ENCODE measurements around the gene TVP23B.
"Not testable (repeated sequence)": the region's sequence is repeated elsewhere in the genome, so short reads cannot be mapped to it uniquely, and the experiment has no call there.

TVP23B gene

DNA sequence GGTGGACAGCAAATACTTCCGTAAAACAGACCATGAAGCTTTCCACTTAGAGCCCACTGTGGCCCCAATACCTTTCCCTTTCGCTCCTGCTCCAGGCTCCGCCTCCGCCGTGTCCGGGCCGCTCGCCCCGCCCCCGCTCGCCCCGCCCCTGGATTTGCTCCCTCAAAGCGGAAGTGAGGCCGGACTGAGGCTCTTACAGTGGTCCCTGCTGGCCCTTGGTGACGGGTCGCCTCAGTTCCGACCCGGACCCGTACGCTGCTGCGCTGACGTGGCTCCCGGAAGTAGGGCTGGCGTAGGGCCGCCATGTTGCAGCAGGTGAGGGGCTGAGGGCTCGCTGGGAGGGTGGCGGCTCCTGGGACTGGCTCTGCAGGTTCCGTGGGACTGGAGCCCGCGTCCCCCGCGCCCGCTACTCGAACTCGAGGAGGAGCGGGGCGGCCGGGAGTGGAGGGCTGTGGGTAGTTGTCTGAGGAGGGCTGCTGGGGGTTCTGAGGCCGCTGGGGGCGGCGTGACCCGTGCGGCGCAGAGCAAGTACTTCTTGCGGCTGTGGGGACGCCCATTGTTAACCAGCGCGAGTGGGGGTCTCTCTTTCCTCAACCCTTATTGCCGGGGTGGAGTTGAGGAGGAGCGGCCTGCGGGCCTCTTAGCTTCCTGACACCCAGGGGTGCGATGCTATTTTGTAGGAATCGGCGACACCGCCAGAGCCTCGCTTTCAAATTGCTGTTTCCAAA lies at the start of gene TVP23B:
TVP23B (plus strand) TSS at position 193 of the 728 bp plus-strand sequence; CDS start at position 304, 111 bp downstream.
- DNase-seq = peak; percentile 89 to 98 (median 95)
- intact Hi-C loops (cut with DNase I) = not testable (repeated sequence)

DNA sequence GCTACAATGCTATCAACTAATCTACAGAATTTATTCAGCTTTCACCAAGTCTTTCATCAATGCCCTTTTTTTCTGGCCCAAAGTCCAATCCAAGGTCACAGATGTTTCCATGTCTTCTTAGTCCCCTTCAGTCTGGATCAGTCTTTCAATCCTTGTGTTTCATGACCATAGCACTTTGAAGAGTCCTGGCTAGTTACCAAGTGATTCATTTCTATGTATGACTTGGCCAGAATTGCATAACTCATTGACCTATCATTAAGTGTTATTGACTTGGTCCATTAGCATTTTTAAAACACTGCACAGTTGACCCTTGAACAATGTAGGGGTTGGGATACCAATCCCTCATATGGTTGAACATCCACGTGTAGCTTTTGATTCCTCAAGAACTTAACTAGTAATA lies 48.5 kb upstream of the TVP23B start:
- intact Hi-C loops (cut with DNase I); DNase-seq: not testable (repeated sequence)

DNA sequence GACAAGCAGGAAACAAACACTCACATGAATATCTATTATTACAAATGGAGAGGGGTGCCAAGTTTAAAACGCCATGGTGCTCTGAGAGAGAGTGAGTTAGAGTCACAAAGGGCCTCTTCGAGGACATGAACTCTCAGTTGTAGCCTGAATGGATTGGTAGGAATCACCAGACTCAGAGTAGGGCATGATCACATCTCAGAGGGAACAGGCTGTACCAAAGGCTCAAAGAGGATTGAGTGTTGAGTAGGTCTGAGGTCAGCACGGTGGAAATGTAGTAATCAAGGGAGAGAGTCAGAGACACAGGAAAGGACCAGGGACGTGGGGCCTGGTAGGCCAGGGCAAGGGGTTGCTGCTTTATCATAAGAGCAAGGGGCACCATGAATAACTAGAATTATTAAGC lies 47.6 kb upstream of the TVP23B start:
- intact Hi-C loops (cut with DNase I); DNase-seq: not testable (repeated sequence)

DNA sequence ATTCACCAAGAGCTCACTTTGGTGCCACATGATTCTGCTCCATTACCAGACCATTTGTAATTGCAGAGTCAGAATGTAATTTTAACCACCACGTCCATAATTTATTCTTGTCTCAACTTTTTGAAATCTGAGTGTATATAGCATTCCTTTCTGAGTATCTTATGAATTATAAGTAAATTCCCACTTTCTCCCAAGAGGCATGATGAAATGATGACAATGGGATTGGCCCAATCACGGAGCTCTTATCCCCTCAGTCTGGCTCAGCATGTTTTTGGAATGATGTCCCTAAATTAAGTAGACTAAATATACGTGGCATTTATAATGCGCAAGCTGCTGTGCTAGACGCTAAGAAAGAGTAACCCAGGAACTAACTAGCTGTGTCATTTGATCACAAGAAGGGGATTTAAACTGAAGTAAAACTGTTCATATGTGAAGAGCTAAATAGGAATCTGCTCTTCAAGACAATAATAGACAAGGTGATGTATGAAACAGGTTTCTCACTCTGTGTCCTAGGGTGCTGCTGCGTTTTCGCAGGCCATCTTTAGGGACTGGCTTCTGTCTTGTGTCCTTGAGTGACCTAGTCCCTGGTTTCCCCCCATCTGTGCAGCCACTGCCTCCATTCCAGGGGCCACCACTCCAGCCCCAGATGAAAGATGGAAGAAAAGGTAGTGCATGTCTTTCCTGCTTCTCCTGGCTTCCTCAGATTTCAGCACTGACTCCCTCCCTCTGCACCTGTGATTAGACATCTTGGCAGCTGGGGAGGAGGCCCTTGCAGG lies 41.2 kb upstream of the TVP23B start:
- intact Hi-C loops (cut with DNase I); DNase-seq: not testable (repeated sequence)

DNA sequence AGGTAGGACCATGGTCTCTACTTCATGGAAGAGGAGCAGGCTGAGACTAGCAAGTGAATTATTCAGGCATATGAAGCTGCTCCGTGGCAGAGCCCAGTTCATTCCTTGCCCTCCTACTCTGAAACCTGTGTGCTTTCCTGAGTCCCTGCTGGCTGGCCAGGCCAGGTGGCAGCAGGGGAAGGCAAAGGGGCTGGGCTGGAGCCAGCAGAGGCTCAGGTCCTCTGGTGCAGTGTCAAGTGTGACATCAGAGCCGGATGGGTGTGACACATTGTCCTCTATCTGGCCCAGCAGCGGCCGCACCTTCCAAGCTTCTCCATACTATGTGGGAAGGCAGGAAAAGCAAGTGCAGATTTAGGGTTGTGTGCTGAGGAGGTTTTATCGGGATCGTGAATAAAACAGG lies 39.8 kb upstream of the TVP23B start:
- intact Hi-C loops (cut with DNase I); DNase-seq: not testable (repeated sequence)

DNA sequence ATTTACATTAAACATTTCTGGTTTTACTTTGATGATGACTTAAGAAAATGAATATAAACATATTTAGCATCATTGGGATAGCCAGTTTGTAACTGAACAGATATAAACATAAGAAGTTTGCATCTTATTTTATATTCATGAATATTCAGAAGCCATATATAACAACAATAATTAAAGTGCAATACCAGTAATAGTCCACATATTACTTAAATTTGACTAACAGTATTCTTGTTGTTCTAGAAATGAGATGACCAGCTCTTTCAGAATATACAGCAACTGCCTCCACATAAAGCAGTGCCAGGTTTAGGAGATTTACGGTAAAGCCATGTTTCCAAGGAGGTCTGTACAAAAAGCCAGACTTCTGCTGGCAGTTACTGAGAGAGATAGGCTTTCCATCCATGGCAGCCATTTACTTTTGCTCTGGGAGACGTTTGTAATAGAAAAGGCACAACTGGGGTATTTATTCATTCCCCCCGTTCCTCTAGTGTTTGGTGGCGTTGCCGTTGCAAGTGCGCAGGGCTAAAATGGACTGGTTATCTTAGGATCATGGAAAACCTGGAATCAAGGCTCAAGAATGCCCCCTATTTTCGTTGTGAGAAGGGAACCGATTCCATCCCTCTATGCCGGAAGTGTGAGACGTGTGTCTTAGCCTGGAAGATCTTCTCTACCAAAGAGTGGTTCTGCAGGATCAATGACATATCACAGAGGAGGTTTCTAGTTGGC lies 37.1 kb upstream of the TVP23B start, which contains the start of gene FBXW10:
FBXW10 (plus strand) TSS at position 356 of the 723 bp plus-strand sequence; CDS start at position 547, 191 bp downstream.
- intact Hi-C loops (cut with DNase I) = not testable (repeated sequence)
- DNase-seq = peak in 8 of 42 donors; percentile 1 to 25 (median 6)

DNA sequence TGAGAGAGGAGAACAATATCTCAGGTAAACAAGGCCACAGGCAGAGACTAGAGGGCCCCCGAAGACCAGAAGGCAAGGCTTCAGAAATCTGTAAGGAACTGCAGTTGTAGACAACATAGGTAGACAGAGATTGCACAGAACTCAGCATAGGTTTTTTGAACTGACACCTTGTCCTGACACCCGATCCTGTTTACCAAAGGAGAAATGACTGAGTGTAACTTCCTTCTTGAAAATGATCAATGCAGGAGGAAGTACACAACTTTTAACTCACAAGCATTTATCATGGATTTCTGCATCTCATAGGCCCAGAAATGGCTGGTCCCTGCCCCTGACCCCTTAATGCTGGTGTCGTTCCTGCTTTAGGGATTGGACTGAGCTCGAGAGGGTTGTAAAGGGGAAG lies 36.3 kb upstream of the TVP23B start:
- intact Hi-C loops (cut with DNase I); DNase-seq: not testable (repeated sequence)

DNA sequence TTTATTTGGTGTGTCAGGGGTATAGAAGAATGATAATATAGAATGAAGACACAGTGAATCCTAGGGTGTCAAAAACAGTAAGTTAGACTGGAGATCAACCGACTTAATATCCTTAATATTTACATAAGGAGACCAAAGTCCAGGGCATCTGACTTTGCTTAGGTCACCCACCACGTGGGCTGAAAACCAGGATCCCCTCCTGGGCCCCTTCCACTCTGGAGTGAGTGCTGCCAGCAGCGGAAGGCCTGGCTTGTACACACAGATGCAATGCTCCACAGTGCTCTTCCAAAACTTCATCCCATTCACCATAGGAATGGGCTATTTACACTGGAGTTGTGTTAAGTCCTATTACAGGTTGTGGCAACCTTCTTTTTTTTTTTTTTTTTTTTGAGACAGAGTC lies 34.4 kb upstream of the TVP23B start:
- intact Hi-C loops (cut with DNase I); DNase-seq: not testable (repeated sequence)

DNA sequence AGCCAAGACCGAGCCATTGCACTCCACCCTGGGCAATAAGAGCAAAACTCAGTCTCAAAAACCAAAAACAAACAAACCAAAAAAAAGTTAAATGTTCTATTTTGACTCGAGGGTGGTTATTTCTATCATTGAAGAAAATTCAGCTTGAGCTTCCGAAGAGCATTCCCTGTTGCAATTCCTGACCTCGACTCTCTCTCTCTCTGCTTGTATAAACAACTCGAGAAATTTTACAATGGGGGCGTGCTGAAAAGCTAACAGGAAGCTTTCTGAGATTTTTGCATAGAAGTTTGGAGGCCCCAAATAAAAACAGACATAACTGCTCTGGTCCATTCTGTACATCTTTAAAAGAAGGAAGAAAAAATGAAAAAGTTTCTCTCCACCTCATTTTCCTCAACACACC lies 33.5 kb upstream of the TVP23B start:
- intact Hi-C loops (cut with DNase I); DNase-seq: not testable (repeated sequence)

DNA sequence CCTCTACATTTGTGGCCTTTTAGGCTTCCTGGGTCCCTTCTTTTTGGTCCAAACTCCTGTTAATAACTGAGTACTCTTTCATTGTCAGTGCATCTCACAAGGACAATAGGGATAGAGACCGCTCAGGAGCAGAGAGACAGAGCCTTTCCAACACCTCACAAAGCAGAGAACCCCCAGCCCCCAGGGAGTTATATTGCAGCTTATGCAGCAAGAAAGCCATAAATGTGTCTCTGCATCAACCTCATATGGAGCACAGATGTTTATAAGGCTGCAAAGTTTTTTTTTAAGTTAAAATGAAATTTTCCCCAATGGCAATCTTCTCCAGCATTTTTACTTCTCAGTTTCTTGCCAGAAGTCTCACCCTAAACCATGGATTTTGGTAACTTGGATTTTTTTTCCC lies 30.7 kb upstream of the TVP23B start:
- DNase-seq; intact Hi-C loops (cut with DNase I): not testable (repeated sequence)

DNA sequence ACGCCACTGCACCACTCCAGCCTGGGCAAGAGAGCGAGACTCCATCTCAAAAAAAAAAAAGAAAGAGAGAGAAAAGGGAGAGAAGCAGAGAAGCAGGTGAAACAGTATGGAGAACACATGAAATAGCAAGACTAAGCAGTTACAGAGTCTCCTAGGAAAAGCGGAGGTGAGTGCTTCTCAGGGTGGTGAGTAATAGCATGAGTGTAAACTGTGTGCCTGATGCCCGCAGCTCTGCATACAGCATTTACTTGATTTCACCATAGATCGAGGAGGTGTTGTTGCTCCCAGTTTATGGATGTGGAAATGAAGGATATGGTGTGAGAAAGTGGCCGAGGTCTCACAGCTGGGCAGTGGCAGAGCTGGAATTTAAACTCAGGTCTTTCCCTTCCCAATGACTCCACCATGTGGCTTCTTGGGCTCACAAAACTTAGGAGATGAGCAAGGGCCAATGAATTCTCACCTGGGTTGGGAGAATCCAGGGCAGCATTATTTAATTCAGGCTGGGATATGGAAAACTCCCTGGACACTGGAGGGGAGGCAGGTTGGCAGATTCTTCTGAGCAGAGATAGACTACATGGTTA lies 27.1 kb upstream of the TVP23B start:
- DNase-seq; intact Hi-C loops (cut with DNase I): not testable (repeated sequence)

DNA sequence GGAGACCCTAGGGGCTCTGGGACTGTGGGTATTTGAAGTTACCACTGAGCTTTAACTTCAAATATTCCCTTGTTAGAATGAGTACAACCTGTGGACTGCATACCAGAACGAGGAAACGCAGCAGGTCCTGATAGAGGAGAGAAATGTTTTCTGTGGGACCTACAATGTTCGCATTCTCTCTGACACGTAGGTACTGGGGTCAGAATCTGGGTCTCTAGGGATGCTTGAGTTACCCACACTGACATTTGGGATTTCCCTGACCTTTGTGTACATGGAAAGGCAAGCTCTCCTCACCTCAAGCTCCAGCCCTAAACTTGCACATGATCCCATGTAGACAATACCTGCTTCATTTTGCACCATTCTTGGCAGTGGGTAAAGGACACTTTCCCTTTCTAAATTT lies 25.0 kb upstream of the TVP23B start:
- DNase-seq; intact Hi-C loops (cut with DNase I): not testable (repeated sequence)

DNA sequence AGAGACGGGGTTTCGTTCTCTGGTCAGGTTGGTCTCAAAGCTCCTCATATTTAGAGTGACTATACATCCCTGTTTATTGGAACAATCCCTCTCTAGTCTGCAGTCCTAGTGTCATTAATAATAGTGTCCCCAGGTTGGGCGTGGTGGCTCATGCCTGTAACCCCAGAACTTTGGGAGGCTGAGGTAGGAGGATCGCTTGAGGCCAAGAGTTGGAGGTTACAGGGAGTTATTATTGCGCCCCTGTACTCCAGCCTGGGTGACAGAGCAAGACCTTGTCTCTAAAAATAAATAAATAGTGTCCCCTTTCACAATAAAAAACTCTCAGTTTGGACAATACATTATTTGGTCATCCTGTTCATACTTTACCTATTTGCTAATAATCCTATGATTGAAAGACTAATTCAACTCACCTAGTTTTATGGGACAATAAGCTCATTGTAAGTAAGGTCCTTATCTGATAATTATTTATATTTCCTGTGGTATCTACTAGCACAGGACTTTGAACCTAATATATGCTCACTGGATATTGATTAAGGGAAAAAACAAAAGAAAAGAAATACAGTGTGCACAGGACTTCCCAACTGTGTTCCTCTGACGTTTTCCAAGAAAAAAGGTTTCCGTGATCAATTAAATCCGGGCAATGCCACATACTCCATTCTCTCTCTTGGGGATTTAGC lies 23.5 kb upstream of the TVP23B start:
- DNase-seq; intact Hi-C loops (cut with DNase I): not testable (repeated sequence)

DNA sequence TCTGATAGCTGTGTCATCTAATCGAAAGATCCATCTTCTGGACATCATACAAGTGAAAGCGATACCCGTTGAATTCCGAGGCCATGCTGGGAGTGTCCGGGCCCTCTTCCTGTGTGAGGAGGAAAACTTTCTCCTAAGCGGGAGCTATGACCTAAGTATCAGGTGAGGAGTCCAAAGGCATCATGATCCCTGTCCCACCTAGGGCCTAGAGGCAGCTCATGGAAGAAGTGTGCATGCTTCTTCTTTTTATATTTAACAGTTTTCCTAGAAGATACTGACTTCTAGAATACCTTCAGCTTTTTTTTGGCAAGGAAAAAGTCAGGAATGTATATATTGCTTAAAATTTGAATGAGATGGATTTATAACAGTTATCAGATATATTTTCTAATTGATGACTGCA lies 22.6 kb upstream of the TVP23B start:
- DNase-seq; intact Hi-C loops (cut with DNase I): not testable (repeated sequence)

DNA sequence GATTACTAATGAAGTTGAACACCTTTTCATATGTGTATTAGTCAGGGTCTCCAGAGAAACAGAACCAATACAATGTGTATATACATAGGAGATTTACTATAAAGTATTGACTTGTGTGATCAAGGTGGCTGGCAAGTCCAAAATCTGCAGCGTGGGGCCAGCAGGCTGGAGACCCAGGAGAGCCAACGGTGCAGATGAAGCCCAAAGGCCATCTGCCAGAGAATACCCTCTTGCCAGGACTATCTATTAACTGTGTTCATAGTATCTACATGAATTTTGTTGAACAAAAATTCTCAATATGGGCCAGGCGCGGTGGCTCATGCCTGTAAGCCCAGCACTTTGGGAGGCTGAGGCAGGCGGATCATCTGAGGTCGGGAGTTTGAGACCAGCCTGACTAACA lies 20.8 kb upstream of the TVP23B start:
- intact Hi-C loops (cut with DNase I); DNase-seq: not testable (repeated sequence)

DNA sequence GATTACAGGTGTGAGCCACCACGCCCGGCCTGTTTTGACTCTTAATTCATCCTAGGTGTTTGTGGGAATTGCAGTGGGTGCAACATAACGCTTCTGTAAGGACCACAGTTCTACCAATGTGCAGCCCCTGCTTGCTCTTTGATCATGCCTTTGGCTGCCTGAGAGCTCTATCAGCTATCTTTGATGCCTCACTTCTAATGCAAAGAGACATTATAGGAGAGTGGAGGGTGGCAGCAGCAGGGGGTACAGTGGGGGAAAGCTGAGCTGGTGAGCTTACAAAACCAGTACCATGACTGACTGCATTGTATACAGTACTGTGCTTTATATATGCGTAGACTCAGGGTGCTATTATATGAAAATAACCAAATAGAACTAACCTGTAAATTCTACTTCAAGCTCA lies 10.4 kb upstream of the TVP23B start:
- DNase-seq; intact Hi-C loops (cut with DNase I): not testable (repeated sequence)

DNA sequence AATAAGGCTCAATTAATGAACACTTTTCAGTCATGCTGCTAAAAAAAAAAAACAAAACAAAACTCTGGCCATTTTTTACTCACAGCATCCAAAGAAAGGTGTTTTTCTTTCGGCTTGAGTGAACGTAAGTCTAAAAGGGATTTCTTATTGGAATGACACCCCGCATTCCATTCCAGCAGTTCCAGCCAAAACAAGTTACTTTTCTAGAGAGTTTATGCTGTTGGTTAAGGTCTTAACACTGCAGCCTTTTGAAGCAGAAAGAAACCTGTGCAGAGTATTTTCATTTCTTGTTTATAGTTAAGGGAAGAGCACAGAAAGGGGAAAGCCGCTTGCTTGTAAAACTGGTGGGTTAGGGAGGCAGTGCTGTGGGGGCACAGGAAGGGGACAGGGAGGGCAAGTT lies 9.9 kb upstream of the TVP23B start:
- DNase-seq; intact Hi-C loops (cut with DNase I): not testable (repeated sequence)

DNA sequence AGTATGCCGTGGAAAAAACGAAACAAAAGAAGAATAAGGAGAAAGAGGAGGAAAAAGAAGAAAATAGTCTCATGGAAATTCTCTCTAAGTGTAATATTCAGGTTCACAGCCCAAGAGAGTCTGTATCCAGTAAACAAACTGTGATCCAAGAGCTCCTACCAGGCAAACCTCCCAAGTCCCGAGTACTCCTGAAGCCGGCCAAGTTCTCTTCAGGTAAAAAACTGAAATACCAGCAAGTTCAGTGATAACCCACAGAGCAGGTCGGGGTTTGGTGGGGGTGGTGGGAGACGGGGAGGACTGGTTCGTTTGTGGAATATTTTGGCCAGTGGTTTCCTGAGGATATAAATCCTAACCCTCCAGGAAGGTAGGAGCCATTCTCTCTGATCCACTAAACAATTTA lies 8.5 kb upstream of the TVP23B start:
- DNase-seq = no peak
- intact Hi-C loops (cut with DNase I) = no loop called here

DNA sequence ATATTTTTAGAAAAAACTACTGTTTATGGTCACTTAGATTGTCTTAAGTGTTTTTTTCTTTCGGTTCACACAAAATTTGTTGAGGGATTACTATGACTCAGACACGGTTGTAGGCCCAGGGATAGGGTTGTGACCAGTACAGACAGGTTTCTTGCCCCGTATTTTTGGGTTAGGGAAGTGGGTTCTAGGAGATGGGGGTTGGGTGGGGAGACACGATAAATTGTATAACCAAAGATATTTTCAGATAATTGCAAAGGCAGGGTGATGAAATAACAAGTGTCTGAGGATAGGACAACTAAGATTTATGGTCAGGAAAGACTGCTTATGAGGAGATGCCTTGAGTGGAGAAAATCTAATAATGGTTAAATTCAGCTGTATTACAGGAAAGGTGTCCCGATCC lies 822 bp downstream of the TVP23B start:
- intact Hi-C loops (cut with DNase I); DNase-seq: not testable (repeated sequence)
